Measurements from ENCODE around the gene MTMR8.

GRCh38 chrX:64379924-64380323 is 15.3 kb downstream of the MTMR8 start:
- TF ChIP-seq CTCF (IDR thresholded peaks at IDR 0.05; ENCODE audit: insufficient read depth, low read length) = no peak
- TF ChIP-seq GABPA (IDR thresholded peaks at IDR 0.05; ENCODE audit: low read depth) = no peak
- no peak for TF ChIP-seq POLR2AphosphoS5 (IDR thresholded peaks at IDR 0.05; ENCODE audit: low read depth)

Measured in HL-60 (cell line).